ENCODE data around the gene SIK3.

GRCh38 chr11:116964269-116964668 is 134.0 kb downstream of the SIK3 start:
- TF ChIP-seq JUN (CRISPR knock-in tag; IDR thresholded peaks at IDR 0.05) (no peak), CBFB (CRISPR knock-in tag; IDR thresholded peaks at IDR 0.05; ENCODE audit: low read depth) (no peak), CTCF (IDR thresholded peaks at IDR 0.05) (no peak), SP1 (CRISPR knock-in tag; conservative IDR thresholded peaks at IDR 0.05) (no peak), CREB1 (CRISPR knock-in tag; IDR thresholded peaks at IDR 0.05) (no peak), NR3C1 (CRISPR knock-in tag; conservative IDR thresholded peaks at IDR 0.05; ENCODE audit: low read depth) (no peak), ATF1 (CRISPR knock-in tag; IDR thresholded peaks at IDR 0.05) (no peak), CDX4 (CRISPR knock-in tag; IDR thresholded peaks at IDR 0.05; ENCODE audit: borderline replicate concordance) (no peak), AFF4 (CRISPR knock-in tag; IDR thresholded peaks at IDR 0.05; ENCODE audit: borderline replicate concordance) (no peak), STAT6 (CRISPR knock-in tag; conservative IDR thresholded peaks at IDR 0.05; ENCODE audit: low read depth) (no peak), ELF4 (CRISPR knock-in tag; IDR thresholded peaks at IDR 0.05; ENCODE audit: low read depth) (no peak), ETV6 (CRISPR knock-in tag; IDR thresholded peaks at IDR 0.05) (no peak), ZBTB43 (CRISPR knock-in tag; IDR thresholded peaks at IDR 0.05) (no peak), TEAD4 (CRISPR knock-in tag; IDR thresholded peaks at IDR 0.05) (no peak)

Measured in WTC11 (cell line).